ENCODE results near the gene NRP1.

DNA sequence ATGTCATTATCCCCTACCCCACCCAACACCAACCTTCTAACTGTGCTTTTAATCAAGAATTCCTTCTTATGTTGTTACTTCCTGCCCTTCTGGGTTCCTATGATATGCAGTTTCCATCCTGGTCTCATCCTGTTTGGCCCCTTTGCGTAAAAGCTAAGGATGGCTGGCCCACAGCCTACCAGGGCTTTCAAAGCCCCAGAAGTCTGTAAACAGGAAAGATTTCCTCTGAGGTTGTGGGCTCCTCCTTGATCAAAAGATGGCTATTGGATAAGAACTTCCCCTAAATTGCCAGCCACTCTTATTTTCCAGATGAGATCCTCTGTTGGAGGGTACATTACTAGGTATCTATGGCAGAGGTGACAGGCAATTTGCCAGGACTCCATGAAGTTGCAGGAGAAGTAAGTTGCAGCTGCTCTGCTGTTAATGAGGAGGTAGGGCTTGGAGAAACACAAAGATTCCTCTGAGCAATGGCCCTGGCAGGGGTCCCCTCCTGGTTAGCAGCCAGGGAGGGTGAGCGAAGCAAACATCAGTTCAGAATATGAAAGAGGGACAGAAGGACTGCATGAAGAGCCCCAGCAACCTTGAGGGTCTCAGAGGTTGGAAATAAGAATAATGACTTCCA is 32.1 kb downstream of the NRP1 start:
- TF ChIP-seq, protein P1, sequence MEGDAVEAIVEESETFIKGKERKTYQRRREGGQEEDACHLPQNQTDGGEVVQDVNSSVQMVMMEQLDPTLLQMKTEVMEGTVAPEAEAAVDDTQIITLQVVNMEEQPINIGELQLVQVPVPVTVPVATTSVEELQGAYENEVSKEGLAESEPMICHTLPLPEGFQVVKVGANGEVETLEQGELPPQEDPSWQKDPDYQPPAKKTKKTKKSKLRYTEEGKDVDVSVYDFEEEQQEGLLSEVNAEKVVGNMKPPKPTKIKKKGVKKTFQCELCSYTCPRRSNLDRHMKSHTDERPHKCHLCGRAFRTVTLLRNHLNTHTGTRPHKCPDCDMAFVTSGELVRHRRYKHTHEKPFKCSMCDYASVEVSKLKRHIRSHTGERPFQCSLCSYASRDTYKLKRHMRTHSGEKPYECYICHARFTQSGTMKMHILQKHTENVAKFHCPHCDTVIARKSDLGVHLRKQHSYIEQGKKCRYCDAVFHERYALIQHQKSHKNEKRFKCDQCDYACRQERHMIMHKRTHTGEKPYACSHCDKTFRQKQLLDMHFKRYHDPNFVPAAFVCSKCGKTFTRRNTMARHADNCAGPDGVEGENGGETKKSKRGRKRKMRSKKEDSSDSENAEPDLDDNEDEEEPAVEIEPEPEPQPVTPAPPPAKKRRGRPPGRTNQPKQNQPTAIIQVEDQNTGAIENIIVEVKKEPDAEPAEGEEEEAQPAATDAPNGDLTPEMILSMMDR (IDR thresholded peaks at IDR 0.05), result no peak
- no peak for TF ChIP-seq POLR2A (IDR thresholded peaks at IDR 0.05)
